ENCODE measurements around the gene ACSF3. TPM values are rescaled to one million over a fixed set of nuclear protein-coding genes. Genes with fewer than 3 reads are reported as not detected.

The ACSF3 gene
- total and polyA plus RNA-seq, 2 of the 4 experiments (the other 2 are of a cell fraction): 9.5 to 14.2 TPM

- H4K5ac ChIP-seq (ENCODE audit: low read depth, low read length): no peak overlapping the region
- no peak overlapping the region for H2BK20ac ChIP-seq (ENCODE audit: low read depth, low read length)
- TF ChIP-seq MAZ (IDR thresholded peaks at IDR 0.05; ENCODE audit: borderline replicate concordance, low read depth, low read length) (no peak), POLR2A (IDR thresholded peaks at IDR 0.05; ENCODE audit: low read depth, low read length) (no peak), RFX5 (IDR thresholded peaks at IDR 0.05; ENCODE audit: low read depth, low read length) (no peak), CTCF (conservative IDR thresholded peaks at IDR 0.05; ENCODE audit: low read depth, low read length) (no peak), FOS (IDR thresholded peaks at IDR 0.05; ENCODE audit: low read depth, low read length) (no peak), RAD21 (IDR thresholded peaks at IDR 0.05; ENCODE audit: low read length) (no peak), CHD1 (IDR thresholded peaks at IDR 0.05; ENCODE audit: low read depth, low read length) (no peak), ELK1 (IDR thresholded peaks at IDR 0.05; ENCODE audit: borderline replicate concordance, low read depth, low read length) (no peak), MAFK (IDR thresholded peaks at IDR 0.05; ENCODE audit: low read depth, low read length) (no peak), SMC3 (IDR thresholded peaks at IDR 0.05; ENCODE audit: low read depth, low read length) (no peak)
- no peaks in the 10 kb centered on the region for H3K36me3 ChIP-seq (ENCODE audit: control insufficient read depth, insufficient read depth, low read length)
- in situ Hi-C loops (cut with MboI; ENCODE audit: low sequenced_read_pairs): no loop called here
- peaks cover 8% of the 10 kb centered on the region for H3K9me3 ChIP-seq (ENCODE audit: control insufficient read depth, insufficient read depth, low read length)
- no peak overlapping the region; the same call in 1 of the 2 replicates for H3K4me2 ChIP-seq (ENCODE audit: low read depth, low read length)
- no peaks in the 10 kb centered on the region for H3K9me1 ChIP-seq (ENCODE audit: insufficient read depth, low read length)
- no peak for ATAC-seq (ENCODE audit: low read depth)
- H2BK120ac ChIP-seq (ENCODE audit: low read depth, low read length): no peak overlapping the region
- no peak for DNase-seq
- dilution Hi-C loops (cut with HindIII; ENCODE audit: low sequenced_read_pairs, unreplicated experiment): no loop called here
- no peak overlapping the region for H3K18ac ChIP-seq (ENCODE audit: low read depth, low read length)
- H4K20me1 ChIP-seq (ENCODE audit: insufficient read depth, low read length): peaks cover 7% of the 10 kb centered on the region; the same call in 1 of the 2 replicates
- H4K8ac ChIP-seq (ENCODE audit: low read depth in 2 of 2, low read length in 2 of 2): no peak overlapping the region
- H2BK15ac ChIP-seq (ENCODE audit: low read depth, low read length): no peak overlapping the region
- no peak overlapping the region for H3K27ac ChIP-seq (ENCODE audit: insufficient read depth, low read length)
- no peak overlapping the region for H4K91ac ChIP-seq (ENCODE audit: insufficient read depth, low read depth, low read length)
- H2AFZ ChIP-seq (replicated peaks; ENCODE audit: low read length, poor library complexity): no peak overlapping the region
- intact Hi-C loops (cut with micrococcal nuclease): no loop called here
- POLR2A ChIA-PET (ENCODE audit: unreplicated experiment): no interaction called here
- no peaks in the 10 kb centered on the region for H3K79me1 ChIP-seq (ENCODE audit: low read depth in 1 of 2, low read length in 2 of 2)
- no peak overlapping the region for H2AK9ac ChIP-seq (replicated peaks; ENCODE audit: low read depth, low read length, poor library complexity)
- no peak overlapping the region for H3K4me3 ChIP-seq (ENCODE audit: insufficient read depth, low read depth, low read length)
- H3K56ac ChIP-seq (ENCODE audit: extremely low read depth, insufficient read depth, low read length): no peak overlapping the region
- H3K27me3 ChIP-seq (ENCODE audit: control insufficient read depth, insufficient read depth, low read length): peaks cover 37% of the 10 kb centered on the region
- no peak overlapping the region for H2AK5ac ChIP-seq (ENCODE audit: low read depth, low read length)
- no peak overlapping the region for H3K4ac ChIP-seq (ENCODE audit: low read depth, low read length)
- H2BK5ac ChIP-seq (ENCODE audit: low read depth, low read length, poor library complexity, severe bottlenecking): no peak overlapping the region
- no peak overlapping the region for H3K9ac ChIP-seq (ENCODE audit: low read depth, low read length)
- peaks cover 7% of the 10 kb centered on the region for H3K4me1 ChIP-seq (ENCODE audit: control insufficient read depth, insufficient read depth, low read length)
- CTCF ChIA-PET: interaction anchor here (1.0 kb wide), 1 partner anchor 13 kb away, joined by 4 read pairs; no protein-coding TSS in a partner anchor
- no TSS peak for BruUV-seq (replicated peaks)
- 29% methylated on average over 21 of the region's 49 CpGs; no CpG with 5 or more reads in 1 of the 2 experiments for WGBS, 2 experiments (ENCODE audit: extremely low coverage in 2 of 2, insufficient read length in 1 of 2)
- no peak overlapping the region for H3K14ac ChIP-seq (replicated peaks; ENCODE audit: low read depth, low read length)
- H3K23ac ChIP-seq (ENCODE audit: low read depth, low read length): no peak overlapping the region
Measured at GRCh38 chr16:89202422-89203215, 109.0 kb downstream of the ACSF3 start.
